GM18520 (cell line): ENCODE measurements around the gene MAPK7.

Source experiments
- ATAC-seq: cut with Tn5 transposase; IDR thresholded peaks from one replicate; pipeline ENCODE4 v1.9.1; 2021; ENCODE audit not compliant: unreplicated experiment

MAPK7 gene

GRCh38 chr17:19414396-19415280 lies 36.3 kb downstream of the MAPK7 start:
- no peak for ATAC-seq

- ATAC-seq: no peak
These were observed 37.0 kb downstream of the MAPK7 start for GRCh38 chr17:19415311-19415710.

GRCh38 chr17:19415806-19416775 lies 37.8 kb downstream of the MAPK7 start:
- no peak for ATAC-seq

DNA sequence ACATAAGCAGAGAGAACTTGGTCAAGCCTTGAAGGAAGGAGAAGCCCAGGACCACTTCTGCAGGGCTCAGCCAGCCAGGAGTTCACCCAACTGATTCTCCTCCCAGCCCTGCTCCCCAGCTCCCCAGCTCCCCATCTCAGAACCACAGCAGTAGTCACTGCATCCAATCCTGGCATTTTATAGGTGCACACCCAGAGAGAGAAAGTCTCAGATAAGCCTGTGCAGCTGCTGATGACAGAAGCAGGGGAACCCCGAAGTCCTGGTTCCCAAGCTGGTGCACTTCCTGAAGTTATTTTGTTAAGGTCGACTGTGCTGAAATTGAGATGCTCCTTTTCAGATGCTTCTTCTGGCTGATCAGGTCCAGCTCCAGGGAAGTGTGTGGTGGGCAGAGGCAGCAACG lies 39.3 kb downstream of the MAPK7 start:
- ATAC-seq: no peak

DNA sequence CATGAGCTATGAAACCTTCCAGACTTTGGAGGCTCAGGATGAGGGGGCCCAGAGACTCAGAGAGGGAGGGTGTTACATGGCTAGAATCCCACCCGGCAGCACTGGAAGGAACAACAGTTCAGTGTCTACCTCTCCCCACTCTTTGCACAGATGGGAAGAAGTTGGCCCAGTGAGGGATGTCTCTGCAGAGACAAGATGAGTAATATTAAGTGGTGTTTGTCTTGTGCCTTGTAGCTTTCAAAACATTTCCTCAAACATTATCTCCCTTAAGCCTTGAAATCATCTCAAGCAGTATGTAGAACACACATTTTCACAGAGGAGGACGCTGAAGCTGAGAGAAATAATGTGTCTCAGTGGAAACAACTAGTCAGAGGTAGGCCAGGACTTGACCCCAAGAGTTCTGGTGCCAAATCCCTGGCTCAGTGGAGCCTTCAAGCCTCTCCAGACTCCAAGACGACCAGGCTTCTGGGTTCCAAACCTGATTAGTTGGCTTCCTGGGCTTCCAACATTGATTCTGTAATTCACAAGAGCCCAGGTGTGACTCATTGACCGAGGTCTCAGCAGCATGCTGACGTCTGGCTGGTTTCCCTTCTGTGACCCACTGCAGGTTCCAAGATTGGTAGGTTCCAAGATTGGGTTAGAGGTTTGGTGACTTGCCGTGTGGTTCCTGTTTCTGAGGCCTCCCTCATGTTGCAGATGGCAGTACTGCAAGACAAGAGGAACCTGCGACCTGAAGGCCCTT lies 40.1 kb downstream of the MAPK7 start:
- ATAC-seq: no peak

DNA sequence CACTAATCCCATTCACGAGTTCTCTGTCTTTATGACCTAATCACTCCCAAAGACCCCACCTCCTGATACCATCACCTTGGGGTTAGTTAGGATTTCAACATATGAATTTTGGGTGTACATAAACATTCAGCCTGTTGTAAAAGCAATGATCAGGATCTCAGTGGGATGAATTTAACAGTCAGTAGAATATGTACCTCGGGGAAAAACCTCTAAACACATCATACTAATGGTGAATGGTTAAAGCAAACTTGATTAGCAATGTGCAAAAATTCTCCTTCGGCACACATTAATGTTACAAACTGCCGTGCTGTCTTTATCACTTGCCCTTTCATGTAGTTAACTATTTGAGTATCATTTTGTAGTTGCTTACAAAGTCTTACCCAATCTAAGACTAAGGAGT lies 42.9 kb downstream of the MAPK7 start:
- ATAC-seq: no peak

DNA sequence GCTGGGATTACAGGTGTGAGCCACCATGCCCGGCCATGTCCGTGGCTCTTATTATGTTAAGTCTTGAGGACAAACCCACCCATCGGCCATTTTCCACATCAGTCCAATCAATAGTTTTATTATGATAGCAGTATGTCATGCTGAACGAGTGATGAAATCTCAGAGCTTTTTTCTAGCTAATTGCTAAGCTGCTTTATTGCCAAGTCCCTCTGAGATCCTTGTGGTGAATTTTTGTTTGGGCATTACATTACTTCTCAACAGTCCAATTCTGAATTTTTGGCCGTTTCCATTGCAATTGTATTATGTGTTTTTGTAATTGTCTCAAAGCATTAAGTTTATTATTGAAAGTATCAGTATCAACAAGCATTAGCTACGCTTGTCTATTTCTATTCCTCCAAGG lies 43.6 kb downstream of the MAPK7 start:
- no peak for ATAC-seq

- ATAC-seq: no peak
These were observed 46.9 kb downstream of the MAPK7 start for GRCh38 chr17:19424934-19425868.

GRCh38 chr17:19426631-19427030 lies 48.3 kb downstream of the MAPK7 start:
- ATAC-seq: no peak

GRCh38 chr17:19431691-19432090 lies 53.4 kb downstream of the MAPK7 start:
- ATAC-seq: no peak
